GM08714 (cell line): ENCODE measurements around the gene ACRBP.
"Not testable (repeated sequence)": the region's sequence is repeated elsewhere in the genome, so short reads cannot be mapped to it uniquely, and the experiment has no call there.

Experiments
- H3K4me3 ChIP-seq: fragments of 200-500 bp; sonication (Bioruptor generic); 2 replicates; pipeline ENCODE4 v1.5.1; 2014; ENCODE audit warnings: mild to moderate bottlenecking, low read length, inconsistent platforms
- ZNF274 ChIP-seq: IDR thresholded peaks from 2 replicates; pipeline ENCODE4 v1.6.1; 2012; ENCODE audit warnings: mild to moderate bottlenecking, low read depth, low read length

Gene ACRBP

DNA sequence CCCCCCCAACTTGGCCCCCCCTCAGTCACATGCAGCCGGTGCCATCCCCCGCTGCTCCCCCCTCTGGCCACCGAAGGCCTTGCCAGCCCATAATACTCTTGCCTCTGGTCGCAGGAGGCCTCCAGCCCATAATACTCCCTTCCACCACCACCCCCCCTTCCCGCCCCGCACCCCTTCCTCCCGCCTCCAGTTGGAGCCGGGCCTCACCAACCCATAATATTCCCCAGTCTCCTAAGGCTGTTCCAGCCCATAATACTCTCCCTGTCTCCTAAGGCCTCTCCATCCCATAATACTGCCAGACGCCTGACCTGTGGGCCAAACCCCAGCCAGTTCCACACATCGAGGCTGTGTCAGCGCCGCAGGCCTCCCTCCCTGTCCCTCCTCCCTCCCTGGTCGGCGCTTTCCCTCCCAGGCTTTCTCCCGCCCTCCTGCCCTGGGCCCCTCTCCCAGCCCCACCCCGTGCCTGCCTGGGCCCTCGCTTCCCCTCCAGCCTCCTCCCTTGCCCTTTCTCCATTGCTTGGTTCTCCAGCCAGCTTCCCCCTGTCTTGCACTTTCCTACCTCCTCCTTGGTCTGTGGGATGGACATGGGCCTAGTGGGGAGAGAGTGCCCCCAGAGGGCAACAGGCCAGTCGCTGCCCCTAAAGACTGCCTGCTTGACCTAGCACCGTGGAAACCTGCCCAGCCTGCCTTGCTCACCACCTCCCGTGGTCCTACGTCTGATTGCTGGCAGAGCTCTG, 33.3 kb downstream of the ACRBP start:
- no peak overlapping the region for H3K4me3 ChIP-seq
- no peak for TF ChIP-seq ZNF274

DNA sequence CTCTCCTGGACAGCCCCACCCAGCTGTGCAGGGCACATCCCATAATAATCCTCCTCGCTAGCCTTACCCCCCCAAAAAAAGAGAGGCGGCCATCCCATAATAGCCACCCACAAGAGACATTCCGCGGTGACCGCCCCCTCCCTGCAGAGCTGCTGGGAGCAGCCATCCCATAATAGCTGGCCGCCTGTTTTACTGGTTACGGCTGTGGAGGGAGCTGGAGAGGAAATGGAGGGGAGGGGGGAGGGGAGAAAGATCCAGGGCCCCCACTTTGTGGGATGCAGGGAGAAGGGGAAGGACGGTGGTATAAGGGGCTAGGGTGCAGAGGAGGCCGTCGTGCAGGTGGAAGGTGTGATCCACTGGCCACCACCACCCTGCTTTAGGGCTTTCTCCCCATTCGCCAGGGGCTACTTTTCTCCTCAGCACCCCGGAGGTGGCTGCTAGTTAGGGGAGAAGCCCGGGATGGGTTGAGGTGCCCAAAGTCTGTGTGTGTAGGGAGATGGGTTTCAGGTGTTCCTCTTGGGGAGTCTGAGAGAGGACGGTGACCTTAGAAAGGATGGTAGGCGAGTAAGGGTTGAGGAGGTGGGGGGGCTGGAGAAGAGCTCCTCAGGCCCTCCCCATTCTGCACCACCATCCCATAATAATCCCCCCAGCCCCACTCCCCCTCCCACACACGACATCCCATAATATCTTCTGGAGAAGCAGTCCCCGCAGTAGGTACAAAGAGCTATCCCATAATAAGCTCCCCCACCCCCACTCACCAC, 34.0 kb downstream of the ACRBP start:
- no peak overlapping the region; the same call in 1 of the 2 replicates for H3K4me3 ChIP-seq
- TF ChIP-seq ZNF274, result no peak

DNA sequence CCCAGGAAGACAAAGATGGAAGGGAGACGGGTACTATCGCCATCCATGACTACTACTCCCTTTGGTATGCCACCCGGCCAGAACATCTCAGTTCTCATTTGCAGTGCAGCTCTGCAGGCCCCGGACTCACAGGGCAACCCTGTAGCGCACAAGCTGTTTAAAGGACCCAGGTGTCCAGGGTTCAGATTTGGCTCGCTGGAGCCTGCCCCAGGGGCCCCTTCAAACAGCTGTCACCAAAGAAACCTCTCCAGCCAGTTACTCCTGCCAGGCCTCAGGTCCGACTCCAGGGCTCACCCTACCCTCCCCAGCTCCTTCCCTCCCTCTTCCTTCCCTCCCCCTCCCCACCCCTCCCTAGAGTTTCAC, 34.6 kb downstream of the ACRBP start:
- H3K4me3 ChIP-seq, result no peak overlapping the region
- TF ChIP-seq ZNF274, result no peak

DNA sequence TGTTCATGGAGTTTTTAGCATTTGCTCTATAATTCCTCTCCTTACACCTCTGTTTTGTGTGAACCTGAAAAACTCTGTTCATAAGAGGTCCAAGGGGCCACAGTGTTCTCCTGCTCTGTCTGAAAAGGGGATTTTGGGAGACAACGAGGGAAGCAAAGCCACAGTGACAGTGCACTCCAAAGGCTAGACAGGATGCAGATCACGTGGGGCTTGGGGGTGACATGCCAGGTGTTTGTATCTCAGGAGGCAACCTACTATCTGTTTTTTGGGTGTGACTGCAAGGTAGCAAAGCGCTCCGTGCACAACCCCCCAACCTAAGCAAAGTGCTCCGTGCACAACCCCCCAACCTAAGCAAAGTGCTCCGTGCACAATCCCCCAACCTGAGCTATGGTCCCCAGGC, 35.0 kb downstream of the ACRBP start:
- TF ChIP-seq ZNF274, result no peak
- no peak overlapping the region for H3K4me3 ChIP-seq

DNA sequence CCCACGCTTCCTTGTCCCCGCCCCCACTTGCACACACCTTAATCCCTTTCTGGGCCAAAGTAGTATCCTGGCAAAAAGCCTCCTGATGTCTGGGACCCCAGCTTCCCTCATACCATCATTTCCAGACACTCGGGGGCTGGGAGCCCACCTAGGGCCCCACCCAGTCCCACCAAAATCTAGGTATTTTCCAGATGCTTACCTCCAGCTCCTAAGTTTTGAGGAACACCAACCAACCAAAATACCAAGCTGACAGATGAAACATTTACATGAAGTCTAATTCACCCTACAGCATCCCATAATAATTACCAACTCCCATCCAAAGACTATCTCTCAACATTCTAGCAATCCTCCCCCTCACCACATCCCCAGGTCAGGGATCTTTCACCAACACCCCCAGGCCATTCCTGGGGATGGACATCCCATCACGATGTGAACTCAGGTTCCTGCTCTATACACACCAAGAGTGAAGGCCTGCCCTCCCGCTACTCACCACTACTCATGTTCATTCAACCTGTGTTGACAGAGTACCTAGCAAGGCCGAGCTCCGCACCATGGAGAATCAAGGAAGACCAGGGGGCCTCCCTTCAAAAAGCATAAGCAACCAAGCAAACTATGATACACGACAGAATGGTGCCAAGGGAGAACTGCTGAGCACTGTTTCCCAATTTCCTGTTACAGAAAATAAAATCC, 38.5 kb downstream of the ACRBP start:
- TF ChIP-seq ZNF274, result no peak

DNA sequence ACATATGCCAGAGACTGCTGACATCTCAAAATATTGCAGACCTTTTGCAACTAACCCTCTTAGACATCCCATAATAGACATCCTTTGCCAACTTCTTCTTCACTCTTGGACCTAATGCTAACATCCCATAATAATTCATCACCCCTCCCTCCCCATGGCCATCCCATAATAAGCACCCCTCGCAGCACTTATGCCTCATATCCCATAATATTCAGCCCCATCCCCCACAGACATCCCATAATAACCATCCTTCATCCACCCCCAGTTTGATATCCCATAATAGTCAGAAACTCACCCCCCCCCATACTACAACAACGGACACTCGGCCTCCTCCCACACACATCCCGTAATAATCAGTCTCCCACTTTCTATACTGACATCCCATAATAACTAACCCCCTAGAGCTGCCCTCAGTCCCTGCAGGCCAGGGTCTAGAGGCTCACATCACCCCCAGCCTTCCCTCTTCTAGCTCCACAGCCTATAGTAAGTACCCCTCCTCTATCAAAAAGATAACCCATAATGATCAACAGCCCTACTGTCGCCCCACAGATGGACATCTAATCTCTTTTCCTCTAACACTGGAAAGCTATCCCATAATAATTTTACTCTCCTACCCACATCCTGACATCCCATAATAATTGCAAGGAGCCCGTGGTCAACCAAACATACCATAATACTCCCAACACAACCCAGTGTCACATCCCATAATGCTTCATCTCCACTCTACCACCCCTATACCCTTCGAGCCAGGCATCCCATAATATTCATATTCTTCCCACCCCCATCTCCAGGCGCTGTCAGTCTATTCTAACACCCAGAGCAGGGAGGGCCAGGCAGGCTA, 39.3 kb downstream of the ACRBP start:
- H3K4me3 ChIP-seq, result no peak overlapping the region
- no peak for TF ChIP-seq ZNF274

More for the DNA sequence above, 38.5 kb downstream of the ACRBP start:
- no peak overlapping the region for H3K4me3 ChIP-seq

DNA sequence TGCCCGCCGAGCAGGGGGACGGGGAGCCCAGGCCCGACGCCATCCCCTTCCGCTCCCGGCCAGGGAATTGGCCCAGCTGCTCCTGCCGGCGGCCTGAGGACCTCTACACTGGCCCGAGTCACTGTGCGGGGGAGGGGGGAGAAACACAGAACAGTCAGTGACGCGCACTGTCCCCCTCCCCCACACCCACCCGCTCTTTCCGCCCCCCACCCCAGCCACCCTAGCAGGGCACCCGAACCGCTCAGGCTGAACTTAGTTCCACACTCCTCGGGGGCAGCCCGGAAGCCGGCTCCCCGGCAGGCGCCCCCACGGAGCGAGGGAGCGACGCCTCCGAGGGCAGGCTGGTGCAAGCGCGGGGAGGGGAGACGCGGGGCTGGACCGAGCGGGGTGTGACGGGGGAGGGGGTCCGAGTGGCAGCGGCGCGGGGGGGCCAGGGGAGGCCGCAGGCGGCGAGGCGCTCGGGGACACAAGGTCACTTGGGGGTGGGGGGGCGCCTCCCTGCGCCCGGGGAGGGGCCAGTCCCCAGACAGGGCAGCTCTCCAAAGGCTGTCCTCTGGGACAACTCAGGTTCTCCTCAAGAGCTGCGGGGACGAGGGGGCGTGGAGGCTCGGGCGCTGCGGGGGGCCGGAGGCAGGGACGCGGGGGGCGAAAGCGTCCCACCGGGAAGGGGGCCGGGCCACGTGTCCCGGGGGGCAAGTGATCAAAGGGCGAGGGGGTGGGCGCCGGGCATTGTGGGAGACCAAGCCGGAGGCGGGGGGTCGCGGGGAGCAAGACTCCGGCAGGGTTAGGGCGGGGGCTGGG, 40.7 kb downstream of the ACRBP start:
- no peak for TF ChIP-seq ZNF274
- H3K4me3 ChIP-seq, result peak overlapping the region; percentile 82

DNA sequence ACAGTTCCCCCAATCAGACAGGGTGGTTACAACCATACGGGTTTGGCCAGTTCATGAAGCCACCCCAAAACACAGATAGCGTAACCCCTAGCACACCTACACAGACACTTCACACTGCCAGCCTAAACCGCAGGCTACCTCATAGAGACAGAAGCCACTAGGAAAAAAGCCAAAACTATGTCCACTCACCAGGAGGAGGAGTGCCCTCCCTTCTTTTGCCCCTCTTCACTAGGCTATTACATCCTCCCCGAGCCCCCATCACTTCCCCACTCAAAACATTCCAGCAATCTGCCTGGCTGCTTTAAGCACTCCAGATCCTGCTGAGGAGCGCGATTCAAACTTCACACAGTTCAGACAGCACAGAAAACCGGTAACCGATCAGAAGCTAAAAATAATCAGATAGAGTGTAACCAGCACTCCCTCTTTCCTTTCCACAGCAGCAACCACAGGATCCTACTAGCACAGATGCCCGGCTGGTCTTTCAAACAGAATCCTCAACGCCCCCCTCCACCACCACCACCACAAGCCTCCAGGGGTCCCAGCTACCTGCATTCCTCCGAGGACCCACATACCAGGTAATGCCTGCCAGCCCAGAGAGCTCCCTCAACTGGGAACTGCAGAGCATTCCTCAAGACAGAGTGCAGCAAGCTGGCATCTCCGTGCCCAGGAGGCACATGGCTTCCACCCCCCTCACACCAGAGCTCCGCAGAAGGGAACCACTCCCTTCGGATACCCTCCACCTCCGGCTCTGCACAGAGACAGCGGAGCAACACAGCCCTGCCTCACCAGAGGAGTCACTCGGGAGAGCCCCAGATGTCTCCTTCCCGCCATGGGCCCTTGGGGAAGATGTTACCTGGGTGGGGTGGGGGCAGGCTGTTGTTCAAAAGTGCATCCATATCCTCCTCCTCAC, 41.6 kb downstream of the ACRBP start:
- peak overlapping the region; percentile 82 for H3K4me3 ChIP-seq
- no peak for TF ChIP-seq ZNF274

DNA sequence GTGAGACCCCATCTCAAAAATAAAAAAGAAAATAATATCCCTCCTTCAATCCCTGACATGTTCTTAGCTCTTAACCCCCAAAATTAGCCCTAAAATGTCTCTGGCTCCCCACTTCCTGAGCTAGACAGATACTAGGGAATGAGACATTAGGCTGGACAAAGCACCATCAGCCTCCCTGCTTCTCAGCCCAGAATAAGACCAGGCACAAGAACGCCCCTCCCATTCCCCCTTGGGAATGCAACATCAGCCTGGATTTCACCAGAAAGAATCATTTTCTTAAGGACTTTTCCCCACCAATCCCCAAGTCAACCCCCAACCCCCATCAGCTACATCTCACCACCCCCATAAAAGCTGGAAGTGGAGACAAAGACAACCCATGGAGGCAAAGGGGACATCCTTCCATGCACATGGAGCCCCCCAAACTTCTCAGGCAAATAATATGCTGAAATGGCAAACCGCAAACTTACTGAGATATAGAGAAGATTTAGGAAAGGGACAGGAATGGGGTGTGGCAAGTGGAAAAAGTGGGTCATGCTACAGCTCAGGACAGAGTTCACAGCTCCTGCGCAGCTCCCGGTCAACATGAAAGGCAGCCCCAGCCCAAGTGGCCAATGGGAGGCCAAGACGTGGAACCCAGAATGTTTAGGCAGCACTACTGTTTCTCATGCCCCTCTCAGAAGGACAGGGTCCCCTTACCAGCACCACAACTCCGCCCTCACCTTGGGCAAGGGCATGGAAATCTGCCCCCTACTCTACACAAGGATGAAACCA, 42.8 kb downstream of the ACRBP start:
- no peak for TF ChIP-seq ZNF274

DNA sequence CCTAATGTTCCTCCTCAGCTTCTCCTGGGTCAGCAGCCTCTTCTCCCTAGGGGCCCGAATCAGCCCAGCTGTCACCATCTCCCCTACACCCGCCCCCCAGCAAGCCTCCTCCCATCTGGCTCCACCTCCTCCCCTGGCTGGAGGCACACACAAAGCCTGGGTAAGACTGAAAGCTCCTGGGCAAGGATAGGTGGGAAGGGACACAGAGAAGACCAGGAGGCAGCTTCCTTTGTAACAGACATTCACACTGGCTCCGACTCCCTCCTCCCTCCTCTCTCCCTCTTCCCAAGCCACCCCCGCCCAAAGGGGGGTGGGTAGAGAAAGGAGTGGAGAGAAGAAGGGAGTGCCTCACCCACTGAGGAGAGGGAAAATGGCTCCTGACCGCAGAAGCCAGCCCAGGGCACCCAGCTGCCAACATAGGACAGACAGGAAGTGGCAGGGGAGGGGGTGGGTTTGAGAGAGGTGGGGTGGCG, 44.1 kb downstream of the ACRBP start:
- no peak for TF ChIP-seq ZNF274
- H3K4me3 ChIP-seq, result no peak overlapping the region; the same call in 1 of the 2 replicates

More for the DNA sequence above, 42.8 kb downstream of the ACRBP start:
- H3K4me3 ChIP-seq, result peak overlapping the region; percentile 82

DNA sequence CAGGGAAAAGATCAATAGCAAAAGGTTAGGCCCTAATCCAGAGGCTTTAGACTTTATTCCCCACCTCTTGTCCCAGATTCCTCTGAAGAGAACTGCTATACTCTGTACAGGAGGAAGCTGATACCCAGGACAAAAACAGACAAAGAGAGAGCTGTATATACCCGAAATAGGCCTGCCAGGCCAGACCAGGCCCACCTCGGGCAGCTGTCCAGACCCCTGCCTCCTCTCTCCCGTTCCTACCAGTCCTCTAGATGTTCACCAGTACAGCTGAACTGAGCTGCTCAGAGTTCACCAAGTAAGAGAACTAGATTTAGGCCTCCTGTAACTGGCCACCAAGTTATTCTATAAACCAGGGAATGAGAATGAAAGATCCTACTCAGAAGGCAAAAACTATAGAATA, 44.7 kb downstream of the ACRBP start:
- no peak overlapping the region for H3K4me3 ChIP-seq

DNA sequence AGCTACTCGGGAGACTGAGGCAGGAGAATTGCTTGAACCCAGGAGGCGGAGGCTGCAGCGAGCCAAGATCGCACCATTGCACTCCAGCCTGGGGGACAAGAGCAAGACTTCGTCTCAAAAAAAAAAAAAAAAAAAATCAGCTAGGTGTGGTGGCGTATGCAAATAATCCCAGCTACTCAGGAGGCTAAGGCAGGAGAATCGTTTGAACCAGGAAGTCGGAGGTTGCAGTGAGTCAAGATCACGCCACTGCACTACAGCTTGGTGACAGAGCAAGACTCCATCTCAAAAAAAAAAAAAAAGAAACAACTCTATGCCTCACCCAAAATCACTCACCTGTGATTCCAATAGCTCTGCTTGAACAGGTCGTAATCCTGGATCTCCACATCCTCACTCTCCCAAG, 51.6 kb downstream of the ACRBP start:
- H3K4me3 ChIP-seq, result not testable (repeated sequence)

More for the DNA sequence above, 44.7 kb downstream of the ACRBP start:
- no peak for TF ChIP-seq ZNF274
